Endothelial cell of umbilical vein (primary cell): ENCODE results near the gene RBM4B. TPM values are rescaled to one million over a fixed set of nuclear protein-coding genes. Genes with fewer than 3 reads are reported as not detected.

Experiments
- BruUV-seq: library from RNA; stranded (reverse); fragments of 400-500 nt; replicated peaks from 2 replicates; lab custom pipeline; 2021; lab: Mats Ljungman, UMichigan
- CTCF ChIA-PET: fragments of 300-600, 350-600 bp; sonication (Branson Sonifier 250); formaldehyde crosslinking; loops from one replicate; lab custom pipeline; 2021; ENCODE audit warnings: antibody characterized with exemption, inconsistent platforms; lab: Charles Lee
- POLR2A ChIA-PET: fragments of 300-600, 350-600 bp; sonication (Branson Sonifier 250); formaldehyde crosslinking; loops from one replicate; lab custom pipeline; 2021; ENCODE audit warnings: antibody characterized with exemption, inconsistent platforms; lab: Charles Lee
- DNase-seq: peaks from one replicate; pipeline ENCODE4 v3.0.0-alpha.2; 2011; ENCODE audit warnings: low read depth, low spot score
- FAIRE-seq: peaks from 2 replicates; lab custom pipeline; 2011; peaks lifted over from hg19 to GRCh38; lab: Jason Lieb, UNC
- H2AFZ ChIP-seq: 2 replicates; pipeline ENCODE4 v1.6.0; 2012; ENCODE audit warnings: low read depth, low read length, control low read depth, inconsistent platforms
- H3K27ac ChIP-seq: 2 replicates; pipeline ENCODE4 v1.5.1; 2011; ENCODE audit warnings: low read depth, mild to moderate bottlenecking, control low read depth, low read length, moderate library complexity; ENCODE audit not compliant: insufficient read depth
- H3K27me3 ChIP-seq, 2 experiments: 2 replicates each; pipeline versions ENCODE4 v1.6.0 to v1.6.1; 2011; ENCODE audit warnings: low read length in 2 of 2, mixed read lengths in 1 of 2; ENCODE audit not compliant: control insufficient read depth in 2 of 2, insufficient read depth in 2 of 2
- H3K36me3 ChIP-seq, 2 experiments: 2 replicates in 1 of 2; 3 replicates in 1 of 2; pipeline ENCODE4 v1.5.1; 2011; ENCODE audit warnings: low read length in 2 of 2, mild to moderate bottlenecking in 1 of 2, moderate library complexity in 1 of 2; ENCODE audit not compliant: control insufficient read depth in 2 of 2, insufficient read depth in 2 of 2; ENCODE audit errors: extremely low read depth in 1 of 2
- H3K4me1 ChIP-seq: 3 replicates; pipeline ENCODE4 v1.5.1; 2011; ENCODE audit warnings: mild to moderate bottlenecking, low read length; ENCODE audit not compliant: control insufficient read depth, insufficient read depth; ENCODE audit errors: extremely low read depth
- H3K4me2 ChIP-seq: 2 replicates; pipeline ENCODE4 v1.6.1; 2011; ENCODE audit warnings: low read length, control low read depth, mixed read lengths; ENCODE audit not compliant: insufficient read depth
- H3K4me3 ChIP-seq, 3 experiments: fragments of 200-600 bp in 1 of 3; sonication (generic), shearing (Covaris generic) in 1 of 3; replicated peaks in 1 of 3; 2 replicates each; pipeline ENCODE4 v1.5.1; 2011 to 2016; ENCODE audit warnings: control low read depth in 3 of 3, low read length in 3 of 3, mild to moderate bottlenecking in 2 of 3, inconsistent platforms in 1 of 3, low read depth in 1 of 3, moderate library complexity in 1 of 3; ENCODE audit not compliant: insufficient read depth in 1 of 3
- H3K79me2 ChIP-seq: 2 replicates; pipeline ENCODE4 v1.6.0; 2012; ENCODE audit warnings: low read length, inconsistent platforms; ENCODE audit not compliant: control insufficient read depth, insufficient read depth
- H3K9ac ChIP-seq: replicated peaks from 2 replicates; pipeline ENCODE3; 2011; ENCODE audit warnings: low read length, control low read depth; ENCODE audit not compliant: insufficient read depth; ENCODE audit errors: extremely low read depth
- H3K9me1 ChIP-seq: replicated peaks from 3 replicates; pipeline ENCODE4 v1.6.0; 2011; ENCODE audit warnings: mild to moderate bottlenecking, low read length; ENCODE audit not compliant: control insufficient read depth, insufficient read depth; ENCODE audit errors: extremely low read depth
- H3K9me3 ChIP-seq: replicated peaks from 2 replicates; pipeline ENCODE4 v1.5.1; 2012; ENCODE audit warnings: low read length, inconsistent platforms; ENCODE audit not compliant: control insufficient read depth, insufficient read depth
- H4K20me1 ChIP-seq: replicated peaks from 2 replicates; pipeline ENCODE3; 2011; ENCODE audit warnings: mild to moderate bottlenecking, low read length; ENCODE audit not compliant: control insufficient read depth, insufficient read depth; ENCODE audit errors: extremely low read depth
- CTCF ChIP-seq, 2 donors: IDR thresholded peaks; 1 replicate in 1 of 2; 2 replicates in 1 of 2; pipeline ENCODE4 v1.5.1; 2011; ENCODE audit warnings: low read length in 2 of 2, mild to moderate bottlenecking in 2 of 2, moderate library complexity in 2 of 2, control low read depth in 1 of 2, inconsistent platforms in 1 of 2, low read depth in 1 of 2; ENCODE audit not compliant: insufficient read depth in 1 of 2; ENCODE audit errors: extremely low read depth in 1 of 2
- EZH2 ChIP-seq: IDR thresholded peaks from 2 replicates; pipeline ENCODE4 v1.6.1; 2012; ENCODE audit warnings: borderline replicate concordance, low read depth, mild to moderate bottlenecking, moderate library complexity, low read length, inconsistent platforms; ENCODE audit not compliant: severe bottlenecking
- FOS ChIP-seq: IDR thresholded peaks from 2 replicates; pipeline ENCODE4 v1.6.1; 2011; ENCODE audit warnings: mild to moderate bottlenecking, low read length, moderate library complexity, borderline replicate concordance; ENCODE audit not compliant: insufficient read depth
- GATA2 ChIP-seq: IDR thresholded peaks from 2 replicates; pipeline ENCODE4 v1.7.0; 2011; ENCODE audit warnings: low read depth, mild to moderate bottlenecking, moderate library complexity, mixed read lengths, low read length; ENCODE audit not compliant: insufficient read length, insufficient read depth
- JUN ChIP-seq: IDR thresholded peaks from 2 replicates; pipeline ENCODE4 v1.6.1; 2011; ENCODE audit warnings: borderline replicate concordance, low read depth; ENCODE audit not compliant: insufficient read length, insufficient read depth
- MAX ChIP-seq: IDR thresholded peaks from 2 replicates; pipeline ENCODE4 v1.6.1; 2011; ENCODE audit not compliant: insufficient read depth, insufficient read length
- MYC ChIP-seq: IDR thresholded peaks from one replicate; pipeline ENCODE4 v1.6.1; 2011; ENCODE audit warnings: mild to moderate bottlenecking, low read depth, low read length
- POLR2A ChIP-seq: IDR thresholded peaks from 2 replicates; pipeline ENCODE4 v1.6.1; 2012; ENCODE audit warnings: low read depth, mild to moderate bottlenecking, control low read depth, low read length
- POLR2AphosphoS5 ChIP-seq: IDR thresholded peaks from 2 replicates; pipeline ENCODE4 v1.6.1; 2012; ENCODE audit warnings: low read depth, mild to moderate bottlenecking, control low read depth, low read length, moderate library complexity; ENCODE audit not compliant: insufficient read depth
- dilution Hi-C: fragments of 300-500 bp; cut with MboI; formaldehyde crosslinking; loops from one replicate; pipeline ENCODE4 v1.15.0; 2019; ENCODE audit warnings: low sequenced_read_pairs; ENCODE audit not compliant: extremely low pct_ligation_motif_present
- intact Hi-C: fragments of 100-400 bp; cut with micrococcal nuclease; formaldehyde crosslinking; loops from one replicate; pipeline ENCODE4 v1.10.0; 2022
- polyA plus RNA-seq, 4 experiments: library from polyadenylated mRNA; depleted of rRNA in 3 of 4; stranded (reverse) in 3 of 4; unstranded in 1 of 4; fragments of >200 nt; gene quantifications; 2 replicates each; pipeline versions ENCODE4 v1.2.1 to v1.2.3, GENCODE V29; 2011 to 2012; ENCODE audit warnings: missing spikeins in 1 of 4
- total RNA-seq: library from RNA; stranded (reverse); gene quantifications from 2 replicates; pipeline ENCODE4 v1.2.3, GENCODE V29; 2021

Gene RBM4B
- total and polyA plus RNA-seq, 2 donors (not counting 3 experiments of a cell fraction or from before 2014, with no cell fraction given): 22.2 to 31.2 TPM

GRCh38 chr11:66680966-66681645, 3.4 kb upstream of the RBM4B start:
- H3K9ac ChIP-seq: no peak overlapping the region
- no peak overlapping the region for H2AFZ ChIP-seq
- no TSS peak for BruUV-seq
- FAIRE-seq (no peak), DNase-seq (no peak)
- intact Hi-C loops: no loop called here
- no peak overlapping the region for H3K4me3 ChIP-seq
- no peak for TF ChIP-seq CTCF (IDR thresholded peaks at IDR 0.05; ENCODE audit: extremely low read depth in 1 of 2, insufficient read depth in 1 of 2, low read depth in 1 of 2, low read length in 2 of 2)
- TF ChIP-seq POLR2AphosphoS5: no peak
- no peak for TF ChIP-seq JUN
- TF ChIP-seq MYC: no peak
- no peak for TF ChIP-seq EZH2
- no peak for TF ChIP-seq MAX
- TF ChIP-seq GATA2: no peak
- TF ChIP-seq FOS: no peak
- no peak for TF ChIP-seq POLR2A
- POLR2A ChIA-PET: no interaction called here
- H3K9me1 ChIP-seq: no peaks in the 10 kb centered on the region
- dilution Hi-C loops: no loop called here
- no peak overlapping the region for H3K27ac ChIP-seq
- H3K4me2 ChIP-seq: no peak overlapping the region
- CTCF ChIA-PET: interaction anchor here (0.6 kb wide), 1 partner anchor 295 kb away, joined by 3 read pairs; no protein-coding TSS in a partner anchor
- H3K9me3 ChIP-seq: no peaks in the 10 kb centered on the region
- no peaks in the 10 kb centered on the region for H3K27me3 ChIP-seq
- H4K20me1 ChIP-seq: no peaks in the 10 kb centered on the region
- peaks cover 10% of the 10 kb centered on the region for H3K79me2 ChIP-seq
- peaks cover 11% of the 10 kb centered on the region for H3K4me1 ChIP-seq
- H3K36me3 ChIP-seq: peaks cover under 1 to 3% of the 10 kb centered on the region in 2 experiments
